GM18508 (cell line): ENCODE results near the gene REM2.
"Not testable (repeated sequence)": the region's sequence is repeated elsewhere in the genome, so short reads cannot be mapped to it uniquely, and the experiment has no call there.

Experiments used
- ATAC-seq: cut with Tn5 transposase; IDR thresholded peaks from one replicate; pipeline ENCODE4 v1.9.1; 2021; ENCODE audit warnings: moderate number of reproducible peaks; ENCODE audit not compliant: insufficient read depth, unreplicated experiment

The REM2 gene

DNA sequence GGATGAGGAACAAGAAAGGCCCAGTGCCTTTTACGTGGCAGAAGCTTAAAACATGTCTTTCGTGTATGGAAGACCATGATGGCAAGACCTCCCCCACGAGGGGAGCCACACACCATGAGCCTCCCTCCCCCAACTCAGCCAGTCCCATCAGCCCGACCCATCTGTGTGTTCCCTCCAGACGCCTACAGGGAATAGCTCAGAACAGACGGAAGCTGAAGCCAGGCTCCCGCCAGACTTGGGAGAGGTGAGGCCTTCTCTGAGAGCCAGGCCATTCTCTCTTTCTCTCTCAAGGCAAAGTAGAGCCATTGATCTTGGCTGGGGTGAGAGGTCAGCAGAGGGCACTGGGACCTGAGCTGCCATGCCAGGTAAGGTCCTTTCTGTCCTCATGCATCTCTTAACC lies 9.5 kb downstream of the REM2 start:
- no peak for ATAC-seq

DNA sequence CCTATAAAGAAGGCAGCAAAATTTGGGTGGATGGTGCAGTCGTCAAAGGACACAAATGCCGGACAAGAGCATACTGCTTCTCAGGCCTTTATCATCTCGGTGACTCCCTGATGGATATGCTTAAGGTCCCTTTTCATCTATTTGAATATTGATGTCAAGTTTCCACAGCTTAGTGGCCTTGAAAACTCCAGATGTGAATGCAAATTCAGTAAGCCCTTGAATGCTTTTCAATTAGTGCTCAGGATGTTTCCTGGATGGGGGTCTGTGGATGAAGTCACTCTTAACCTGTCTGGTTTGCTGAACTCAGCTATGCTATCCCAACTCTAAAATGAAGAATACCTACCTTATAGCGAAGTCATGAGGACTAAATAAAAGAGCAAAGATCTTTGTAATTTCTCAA lies 10.7 kb downstream of the REM2 start:
- no peak for ATAC-seq

DNA sequence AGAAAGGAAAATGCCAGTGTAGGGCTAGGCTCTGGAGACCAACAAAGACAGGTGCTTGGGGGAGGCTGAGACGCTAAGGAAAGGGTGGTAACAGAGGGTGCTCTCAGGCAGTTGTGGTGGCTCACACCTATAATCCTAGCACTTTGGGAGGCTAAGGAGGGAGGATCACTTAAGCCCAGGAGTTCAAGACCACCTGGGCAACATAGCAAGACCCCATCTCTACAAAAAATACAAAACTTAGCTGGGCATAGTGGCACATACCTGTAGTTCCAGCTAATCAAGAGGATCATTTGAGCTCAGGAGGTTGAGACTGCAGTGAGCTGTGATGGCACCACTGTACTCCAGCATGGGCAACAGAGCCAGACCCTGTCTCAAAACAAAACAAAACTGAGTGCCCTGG lies 12.4 kb downstream of the REM2 start:
- no peak for ATAC-seq

DNA sequence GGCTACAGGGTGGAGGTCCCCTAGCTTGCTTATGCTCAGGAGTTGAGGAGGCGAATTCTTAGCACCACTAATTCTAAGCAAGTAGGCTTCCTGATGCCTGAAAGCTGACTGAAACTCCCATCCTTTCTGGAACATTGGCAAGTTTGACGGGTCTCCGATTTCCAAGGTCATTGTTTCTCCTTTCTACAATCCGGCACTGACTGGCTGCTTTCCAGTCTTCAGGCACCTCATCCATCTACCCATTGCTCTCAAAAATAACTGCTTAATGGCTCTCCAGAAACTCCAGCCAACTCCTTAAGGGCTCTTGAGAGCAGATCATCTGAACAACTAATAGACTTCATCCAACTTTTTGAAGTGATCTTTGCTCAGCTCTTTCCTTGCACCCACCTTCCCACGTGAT lies 13.3 kb downstream of the REM2 start:
- no peak for ATAC-seq

DNA sequence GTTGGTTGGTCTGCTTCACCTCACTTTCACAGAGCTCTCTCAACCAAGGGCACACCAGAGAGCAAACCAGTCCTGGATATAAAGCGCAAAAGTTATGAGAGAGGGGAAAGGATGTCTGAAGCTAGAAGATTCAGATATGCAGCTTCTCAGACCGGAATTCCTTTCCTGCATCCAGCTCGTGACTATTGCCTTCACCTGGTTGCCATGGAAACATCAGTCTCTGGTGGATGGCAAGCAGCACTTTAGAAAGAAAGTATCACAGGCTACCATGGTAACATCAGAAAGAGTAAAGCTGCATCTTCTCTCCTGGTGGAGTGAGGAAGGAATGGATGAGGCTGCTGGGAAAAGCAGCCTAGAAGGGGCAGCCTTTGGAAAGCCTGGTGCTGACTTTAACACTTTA lies 13.7 kb downstream of the REM2 start:
- ATAC-seq = no peak

DNA sequence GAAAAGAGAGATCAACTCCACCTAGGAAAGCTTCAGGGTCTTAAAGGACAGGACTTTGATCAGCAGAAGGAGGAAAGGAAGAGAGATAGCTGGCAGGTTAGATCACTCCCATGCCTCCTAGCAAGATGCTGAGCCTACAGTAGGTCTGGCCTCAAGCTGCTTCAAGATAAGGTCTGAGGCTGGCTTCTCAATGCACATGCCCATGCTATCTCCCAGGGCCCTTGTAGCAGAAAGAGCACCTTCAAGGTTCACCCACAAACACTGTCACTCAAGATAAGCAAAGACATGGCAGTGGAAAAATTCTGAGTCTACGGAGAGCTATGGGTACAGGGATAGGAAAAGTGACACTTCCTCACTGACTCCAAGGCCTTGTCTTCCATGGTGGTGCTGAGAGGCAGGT lies 14.3 kb downstream of the REM2 start:
- ATAC-seq = no peak

DNA sequence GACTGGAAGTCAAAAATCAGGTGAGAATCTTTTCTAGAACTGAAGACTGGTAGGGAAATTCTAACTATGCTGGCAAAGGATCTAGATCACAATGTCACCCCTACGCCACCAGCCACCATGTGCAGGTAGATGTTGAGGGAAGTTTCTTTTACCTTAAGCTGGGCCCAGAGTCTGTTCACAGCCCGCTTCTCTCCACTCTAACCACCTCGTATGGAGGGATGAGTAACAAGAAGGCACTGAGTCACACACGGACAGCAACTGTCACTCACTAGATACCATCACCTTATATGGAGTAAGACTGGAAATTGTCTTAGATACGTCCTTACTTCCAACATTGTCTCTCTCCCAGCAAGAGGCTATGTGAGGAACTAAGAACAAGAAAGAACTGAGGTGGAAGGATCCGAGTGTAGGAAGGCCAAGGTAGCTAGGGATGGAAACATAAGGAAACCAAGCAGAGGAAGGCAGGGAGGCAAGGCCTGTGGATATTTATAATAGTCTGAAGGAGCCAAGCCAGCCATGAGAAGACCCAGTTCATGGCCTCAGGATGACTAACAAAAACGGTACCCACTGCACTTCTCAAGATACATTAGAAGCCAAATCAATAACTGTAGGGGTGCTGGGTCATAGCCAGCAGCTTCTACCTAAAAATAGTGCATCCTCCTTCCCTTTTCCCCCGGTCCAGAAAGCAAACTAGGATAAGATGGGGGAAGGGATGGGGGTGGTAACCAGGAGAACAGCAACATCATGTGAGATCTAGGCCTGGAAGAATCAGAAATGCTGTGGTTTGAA lies 15.5 kb downstream of the REM2 start:
- ATAC-seq = no peak

DNA sequence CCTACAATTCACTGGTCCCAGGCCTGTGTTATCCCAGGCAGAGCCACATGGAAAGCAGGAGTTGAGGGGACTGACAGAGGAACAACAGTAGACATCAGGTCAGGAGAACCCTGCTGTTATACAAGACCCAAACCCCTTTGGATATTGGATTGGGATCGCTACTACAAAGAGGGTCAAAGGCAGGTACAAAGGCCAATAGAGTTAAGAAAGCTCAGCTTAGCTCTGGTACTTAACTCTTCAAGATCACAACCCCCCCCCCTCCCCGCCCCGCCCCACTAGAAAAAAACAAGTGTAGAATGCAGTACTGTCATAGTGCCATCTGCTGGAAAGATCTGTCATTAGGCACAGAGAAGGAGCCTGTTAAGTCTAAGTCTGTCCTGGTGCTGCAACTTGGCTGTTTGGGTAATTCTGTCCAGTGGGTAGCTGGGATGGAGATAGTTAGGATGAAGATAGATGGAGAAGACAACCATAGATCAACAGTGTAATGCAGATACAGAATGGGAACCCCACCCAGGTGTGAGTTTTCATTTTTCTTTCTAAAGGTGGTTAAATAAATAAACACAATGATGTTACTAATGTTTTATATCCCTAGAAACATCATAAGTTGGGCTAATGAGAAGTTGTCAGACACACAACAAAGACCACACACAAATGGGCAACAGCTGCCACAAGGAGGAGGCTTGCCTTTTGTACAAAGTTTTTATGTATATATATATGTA lies 17.2 kb downstream of the REM2 start:
- no peak for ATAC-seq

DNA sequence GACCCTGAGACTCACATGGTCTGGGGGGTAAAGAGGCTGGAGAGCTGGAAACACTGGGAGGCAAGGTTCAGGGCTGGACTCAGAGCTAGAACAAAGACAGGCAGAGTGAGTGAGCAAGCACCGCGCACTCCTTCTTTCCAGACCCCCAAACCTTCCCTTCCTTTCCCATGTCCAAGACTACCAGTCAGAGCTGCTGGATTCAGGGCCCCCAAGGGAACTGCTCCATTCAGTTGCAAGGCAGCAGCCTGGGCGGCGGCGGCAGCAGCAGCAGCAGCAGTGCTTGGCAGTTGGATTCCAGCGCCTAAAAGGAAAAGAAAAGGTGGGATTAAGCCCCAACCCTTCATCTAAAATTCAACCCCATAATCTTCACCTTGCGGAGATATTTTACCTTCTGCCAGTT lies 18.8 kb downstream of the REM2 start:
- no peak for ATAC-seq

DNA sequence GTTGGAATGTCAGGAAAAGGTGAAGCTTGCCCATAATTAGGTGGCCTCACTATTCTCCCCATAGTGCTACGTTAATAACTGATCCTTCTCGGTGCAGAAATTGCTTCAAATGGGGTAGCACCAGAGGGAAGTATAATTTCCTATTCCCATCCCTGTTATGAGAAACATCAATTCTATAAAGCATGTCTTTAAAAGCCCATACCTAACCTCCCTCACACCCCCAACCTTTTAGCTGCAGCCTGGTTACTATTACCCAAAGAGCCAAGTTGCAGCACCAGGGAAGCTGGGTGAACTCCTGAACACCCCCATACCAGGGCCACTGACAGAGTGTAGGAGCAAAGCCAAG lies 20.7 kb downstream of the REM2 start:
- no peak for ATAC-seq

DNA sequence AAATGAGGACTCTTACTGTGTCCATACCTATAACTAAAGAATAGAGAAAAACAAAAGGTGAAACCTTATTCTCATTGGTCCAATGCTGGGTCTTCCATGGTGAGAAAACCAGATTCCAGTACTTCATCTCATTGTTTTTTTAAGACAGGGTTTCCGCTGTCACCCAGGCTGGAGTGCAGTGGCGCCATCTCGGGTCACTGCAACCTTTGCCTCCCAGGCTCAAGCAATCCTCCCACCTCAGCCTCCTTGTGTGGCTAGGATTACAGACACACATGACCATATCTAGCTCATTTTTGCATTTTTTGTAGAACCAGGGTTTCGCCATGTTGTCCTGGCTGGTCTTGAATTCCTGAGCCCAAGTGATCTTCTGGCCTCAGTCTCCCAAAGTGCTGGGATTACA lies 22.6 kb downstream of the REM2 start:
- no peak for ATAC-seq

DNA sequence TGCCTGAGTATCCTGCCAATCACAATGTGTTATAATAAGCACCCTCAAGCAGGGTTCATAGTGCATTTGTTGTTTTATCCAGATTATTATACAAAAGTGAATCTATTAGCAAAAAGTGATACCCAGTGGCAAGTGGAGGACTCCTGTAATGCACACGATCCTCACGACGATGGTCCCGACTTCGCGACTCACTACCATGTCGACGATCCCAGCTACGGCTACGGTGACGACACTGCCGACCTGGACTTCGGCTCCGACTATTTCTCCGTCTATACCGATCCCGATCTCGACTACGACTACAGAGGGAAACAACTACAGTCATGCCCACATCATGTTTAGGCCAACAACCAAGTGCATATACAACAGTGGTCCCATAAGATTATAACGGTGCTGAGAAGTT lies 23.1 kb downstream of the REM2 start:
- no peak for ATAC-seq

DNA sequence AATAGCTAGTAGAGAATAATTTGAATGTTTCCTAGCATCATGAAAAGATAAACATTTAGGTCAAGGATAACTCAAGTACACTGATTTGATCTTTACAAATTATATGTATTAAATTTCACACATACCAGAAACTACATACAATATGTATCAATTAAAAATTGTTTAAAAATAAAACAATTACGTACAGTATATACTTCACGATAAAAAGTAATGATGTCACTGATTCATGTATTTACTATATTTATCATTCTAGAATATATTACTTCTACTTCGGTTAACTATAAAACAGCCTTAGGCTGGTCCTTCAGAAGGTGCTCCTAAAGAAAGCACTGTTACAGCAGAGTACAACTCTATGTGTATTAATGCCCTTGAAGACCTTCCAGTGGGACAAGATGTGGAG lies 24.4 kb downstream of the REM2 start:
- ATAC-seq = no peak

DNA sequence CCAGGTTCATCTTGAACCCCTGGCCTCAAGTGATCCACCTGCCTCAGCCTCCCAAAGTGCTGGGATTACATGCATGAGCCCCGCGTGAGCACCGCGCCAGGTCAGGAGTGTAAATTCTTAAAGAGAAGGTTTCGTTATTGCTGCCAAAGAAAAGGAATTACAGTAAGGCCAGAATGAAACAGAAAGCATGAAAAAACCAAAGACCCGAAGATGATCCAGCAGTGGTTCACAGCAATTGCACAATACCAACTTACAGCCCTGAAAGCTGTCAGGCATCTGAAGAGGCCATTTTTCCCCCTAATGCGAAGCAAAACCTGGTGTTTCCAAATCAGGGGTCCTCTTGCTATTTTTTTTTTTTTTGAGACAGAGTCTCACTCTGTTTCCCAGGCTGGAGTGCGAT lies 25.6 kb downstream of the REM2 start:
- no peak for ATAC-seq

DNA sequence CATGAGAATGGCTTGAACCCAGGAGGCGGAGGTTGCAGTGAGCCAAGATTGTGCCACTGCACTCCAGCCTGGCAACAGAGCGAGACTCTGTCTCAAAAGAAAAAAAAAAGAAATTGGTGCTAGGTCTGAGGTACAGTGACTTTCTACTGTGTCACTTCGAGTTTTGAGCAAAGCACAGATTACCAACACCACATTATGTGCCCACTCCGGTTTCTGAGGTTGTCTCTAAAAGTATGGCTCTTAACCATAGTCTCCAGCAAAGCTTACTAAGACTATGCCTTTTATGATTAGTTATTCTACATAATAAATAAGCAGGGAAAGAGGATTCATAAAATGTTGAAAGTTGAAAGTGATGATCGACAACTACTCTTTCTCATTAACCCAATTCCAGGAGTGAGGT lies 27.9 kb downstream of the REM2 start:
- no peak for ATAC-seq

DNA sequence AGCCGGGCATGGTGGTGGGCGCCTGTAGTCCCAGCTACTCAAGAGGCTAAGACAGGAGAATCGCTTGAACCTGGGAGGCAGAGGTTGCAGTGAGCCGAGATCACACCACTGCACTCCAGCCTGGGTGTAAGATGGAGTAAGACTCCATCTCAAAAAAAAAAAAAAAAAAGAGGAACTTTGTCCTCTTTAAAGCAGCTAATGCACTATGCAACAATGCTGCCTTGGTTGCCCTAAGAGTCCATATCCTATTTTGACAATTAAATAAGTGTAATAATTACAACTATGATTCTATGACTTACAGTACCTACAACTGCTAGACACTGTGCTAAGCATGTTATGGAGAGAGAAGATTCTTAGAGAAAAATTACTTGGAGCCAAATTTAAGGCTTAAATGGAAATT lies 31.8 kb downstream of the REM2 start:
- not testable (repeated sequence) for ATAC-seq

DNA sequence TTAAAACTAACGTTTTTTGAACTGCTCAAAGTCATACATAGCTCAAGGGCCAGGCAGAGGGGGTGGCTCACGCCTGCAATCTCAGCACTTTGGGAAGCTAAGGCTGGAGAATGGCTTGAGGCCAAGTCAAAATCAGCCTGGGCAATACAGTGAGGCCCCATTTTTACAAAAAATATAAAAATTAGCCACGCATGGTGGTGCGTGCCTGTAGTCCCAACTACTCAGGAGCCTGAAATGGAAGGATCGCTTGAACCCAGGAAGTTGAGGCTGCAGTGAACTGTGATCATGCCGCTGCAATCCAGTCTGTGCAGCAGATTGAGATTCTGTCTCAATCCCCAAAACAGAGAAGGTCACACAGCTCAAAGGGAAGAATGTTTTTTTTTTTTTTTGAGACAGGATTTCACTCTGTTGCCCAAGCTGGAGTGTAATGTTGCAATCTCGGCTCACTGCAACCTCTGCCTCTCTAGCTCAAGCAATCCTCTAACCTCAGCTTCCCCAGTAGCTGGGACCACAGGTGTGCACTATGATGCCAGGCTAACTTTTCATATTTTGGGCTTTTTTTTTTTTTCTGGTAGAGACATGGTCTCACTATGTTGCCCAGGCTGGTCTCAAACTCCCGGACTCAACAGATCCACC lies 33.0 kb downstream of the REM2 start:
- ATAC-seq = no peak

DNA sequence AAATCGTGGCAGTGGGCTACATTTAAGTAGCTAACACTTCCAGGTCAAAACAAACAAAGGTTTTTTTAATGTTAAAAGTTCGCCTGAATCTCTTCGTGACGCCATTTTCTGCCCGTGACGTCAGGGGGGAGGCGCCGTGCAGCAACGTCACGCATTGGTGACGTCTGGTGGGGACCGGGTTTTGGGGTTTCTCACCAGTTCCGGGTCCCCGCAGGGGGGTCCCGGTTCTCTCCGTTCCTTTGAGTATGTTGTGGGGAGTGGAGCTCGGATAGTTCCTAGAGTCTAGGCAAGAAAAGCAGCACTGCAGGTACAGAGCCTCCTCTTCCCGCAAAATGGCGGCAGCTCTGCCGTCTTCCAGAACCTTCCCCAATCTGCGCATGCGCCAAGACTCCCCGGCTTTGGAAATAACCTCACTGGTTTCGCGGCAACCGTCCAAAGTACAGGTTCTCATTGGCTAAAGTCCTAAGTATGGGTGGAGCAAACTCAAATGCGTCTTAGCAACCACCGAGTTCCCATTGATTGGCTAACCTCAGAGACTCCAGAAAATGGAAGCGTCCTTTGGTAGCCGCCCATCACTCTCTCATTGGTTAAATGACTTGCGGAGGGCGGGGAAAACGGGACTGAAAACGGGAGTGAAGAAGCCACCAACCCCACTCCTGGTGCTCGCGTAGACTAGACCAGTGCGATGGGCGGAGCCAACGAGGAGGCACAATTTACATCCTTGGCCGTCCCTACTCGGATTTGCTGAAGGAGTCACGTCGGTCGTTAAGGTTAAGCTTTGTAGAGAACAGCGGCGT lies 36.0 kb downstream of the REM2 start, which contains the start of gene RBM23:
RBM23 (minus strand) TSS at position 346 of the 797 bp plus-strand sequence.
- ATAC-seq = peak; percentile 92

DNA sequence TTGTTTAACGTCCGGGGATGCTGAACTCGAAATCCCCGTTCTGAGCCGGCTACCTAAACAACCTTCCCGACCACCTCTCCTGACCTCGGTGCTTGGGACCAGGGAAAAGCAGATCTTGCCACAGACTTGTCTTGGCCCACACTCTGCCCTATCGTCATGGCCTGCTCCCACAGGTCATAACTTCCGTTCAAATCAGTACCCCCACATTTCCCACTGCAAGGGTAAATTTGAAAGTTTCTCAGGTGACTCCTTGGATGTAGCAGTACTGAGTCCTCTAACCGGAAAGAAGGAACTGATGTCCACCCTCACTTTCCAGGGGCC lies 36.5 kb downstream of the REM2 start:
- no peak for ATAC-seq

DNA sequence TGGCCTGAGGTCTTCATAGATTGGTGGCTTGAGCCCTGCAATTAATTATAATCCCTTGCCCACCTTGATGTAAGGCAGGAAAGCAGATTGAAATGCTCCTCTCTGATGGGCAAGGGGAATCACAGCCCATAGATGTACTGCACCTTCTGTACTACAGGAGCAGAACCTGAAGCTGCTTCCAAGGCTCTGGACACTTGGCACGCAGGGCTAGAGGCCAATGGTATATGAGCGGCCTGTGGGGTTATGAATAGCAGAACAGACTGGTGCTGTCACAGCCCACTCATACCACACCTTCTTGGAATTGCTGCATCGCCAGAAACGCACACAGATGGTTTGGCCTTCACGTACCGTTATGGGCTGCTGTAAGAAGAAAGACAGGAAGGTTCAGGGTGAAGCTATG lies 37.7 kb downstream of the REM2 start:
- no peak for ATAC-seq

DNA sequence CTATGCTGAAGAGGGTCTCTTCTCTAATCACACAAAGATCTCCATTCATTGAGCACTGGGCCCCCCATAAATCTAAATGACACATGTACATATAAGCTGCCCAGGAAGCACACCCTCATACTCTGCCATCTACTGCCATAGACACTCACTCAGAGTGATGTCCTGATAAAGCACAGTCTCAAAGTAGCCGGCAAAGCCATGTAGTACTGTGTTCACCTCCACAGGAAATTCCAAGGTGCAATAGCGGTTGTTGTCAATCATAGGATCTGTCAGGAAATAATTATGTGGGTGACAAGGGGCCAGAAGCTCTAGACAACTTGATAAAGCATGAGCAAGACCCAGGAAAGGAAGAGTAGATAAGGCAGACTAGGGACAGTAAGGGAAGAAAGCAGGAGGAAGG lies 39.3 kb downstream of the REM2 start:
- ATAC-seq = no peak
